NOMO-1 (cell line): ENCODE results near the gene PLCB4.
A peak's percentile ranks its signal among the peaks of the same experiment; 100 is the strongest.

Source experiments
- DNase-seq, 2 experiments: peaks; one replicate each; lab custom pipeline; 2025; ENCODE audit not compliant: unreplicated experiment in 2 of 2; lab: John Stamatoyannopoulos, UW

The PLCB4 gene

DNA sequence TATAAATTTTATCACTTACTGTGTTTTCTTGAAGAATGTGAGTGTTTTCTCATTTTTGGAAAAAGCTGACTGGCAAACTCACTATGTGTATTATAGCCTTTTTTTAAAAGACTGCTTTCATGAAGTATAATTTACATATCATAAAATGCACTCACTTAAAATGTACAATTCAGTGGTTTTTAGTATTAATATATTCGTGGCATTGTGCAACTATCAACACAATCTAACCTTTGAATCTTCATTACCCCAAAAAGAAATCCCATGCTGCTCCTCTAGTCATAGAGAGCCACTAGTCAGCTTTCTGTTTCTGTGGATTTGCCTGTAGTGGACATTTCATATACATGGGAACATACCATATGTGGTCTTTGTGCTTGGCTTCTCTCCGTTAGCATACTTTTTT is 143.8 kb downstream of the PLCB4 start:
- no peak for DNase-seq

DNA sequence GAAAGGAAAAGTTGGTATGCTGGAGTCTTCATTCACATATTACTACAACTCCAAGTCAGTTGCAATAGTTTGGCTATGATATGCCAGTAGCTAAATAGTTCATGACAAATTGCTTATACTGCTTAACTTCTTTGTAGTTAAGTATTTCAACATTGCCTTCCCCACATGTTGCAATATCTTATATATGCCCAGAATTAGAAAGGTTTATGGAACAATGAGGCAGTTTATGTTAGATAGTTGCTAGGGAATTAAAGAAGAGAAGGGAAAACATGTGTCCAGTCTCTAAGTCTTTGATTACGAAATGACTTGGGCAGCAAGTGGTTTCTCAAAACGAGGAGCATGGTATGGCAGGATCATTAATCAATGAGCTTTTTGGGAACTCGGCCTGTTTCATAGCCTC is 145.8 kb downstream of the PLCB4 start:
- peak; percentile 67 to 85 for DNase-seq

DNA sequence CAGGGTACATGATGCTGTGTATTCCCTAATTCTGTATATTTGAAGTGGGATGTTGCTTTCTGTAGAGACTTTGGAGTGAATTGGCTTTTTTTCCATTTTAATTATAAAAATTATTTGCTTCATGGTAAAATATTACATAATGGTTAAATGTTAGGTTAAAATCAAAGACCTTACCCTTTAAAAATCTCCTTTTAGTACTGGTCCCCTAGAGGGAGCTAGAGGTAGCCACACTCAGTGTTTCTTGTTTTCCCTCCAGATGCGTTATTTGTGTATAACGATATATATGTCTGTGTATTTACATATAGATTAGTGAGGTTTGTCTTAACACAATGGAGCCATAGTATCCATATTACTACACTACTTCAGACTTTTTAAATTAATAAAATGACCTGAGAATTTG is 146.7 kb downstream of the PLCB4 start:
- DNase-seq = no peak

DNA sequence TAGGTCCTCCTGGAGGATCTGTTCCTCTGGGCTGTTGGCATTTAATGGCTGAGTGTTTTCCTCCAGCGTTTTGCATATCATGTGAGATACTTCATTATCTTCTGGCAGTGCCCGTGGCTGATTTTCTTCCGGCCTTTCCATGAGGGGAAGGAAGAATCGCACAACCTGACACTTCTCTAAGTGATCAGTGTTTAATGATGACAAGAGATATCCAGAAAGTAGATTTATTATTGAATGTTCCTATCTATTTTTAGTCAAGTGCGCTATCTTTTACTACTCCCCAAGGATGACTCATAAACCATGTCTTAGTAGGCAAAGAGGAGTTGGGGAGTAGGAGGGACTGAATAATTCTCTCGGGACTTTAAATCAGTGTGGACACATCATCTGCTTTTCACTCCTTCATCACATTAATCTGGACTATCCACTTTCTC is 149.7 kb downstream of the PLCB4 start:
- no peak for DNase-seq

DNA sequence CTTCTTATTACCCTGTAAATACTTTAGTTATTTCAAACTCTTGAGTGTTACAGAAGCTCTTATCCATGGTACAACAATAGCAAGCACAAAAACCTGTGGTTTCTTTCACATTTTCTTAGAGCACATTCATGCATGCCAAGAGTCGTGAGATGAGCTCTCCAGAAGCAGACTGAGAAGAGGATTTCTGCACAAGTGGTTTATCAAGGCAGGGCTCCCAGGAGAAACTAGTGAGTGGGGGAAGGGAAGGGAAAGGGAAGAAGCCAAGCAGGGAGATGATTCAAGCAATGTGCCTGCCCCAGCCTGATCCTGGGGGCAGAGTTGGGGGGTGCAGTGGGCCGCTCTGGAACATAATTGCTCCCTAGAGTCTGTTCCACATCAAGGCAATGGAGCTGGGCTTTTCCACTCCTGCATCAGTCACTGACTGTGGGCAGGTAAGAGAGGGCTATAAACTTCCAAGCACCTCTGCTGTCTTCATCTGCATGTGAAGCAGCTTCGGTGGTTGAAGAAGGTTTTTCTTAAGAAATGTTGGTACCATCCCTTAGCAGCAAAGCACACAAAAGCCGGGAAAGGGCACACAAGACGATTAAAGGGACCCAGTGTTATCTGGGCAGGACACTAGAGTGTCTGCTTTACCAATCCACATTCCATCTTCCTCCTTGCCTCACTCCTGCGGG is 152.1 kb downstream of the PLCB4 start:
- no peak for DNase-seq

DNA sequence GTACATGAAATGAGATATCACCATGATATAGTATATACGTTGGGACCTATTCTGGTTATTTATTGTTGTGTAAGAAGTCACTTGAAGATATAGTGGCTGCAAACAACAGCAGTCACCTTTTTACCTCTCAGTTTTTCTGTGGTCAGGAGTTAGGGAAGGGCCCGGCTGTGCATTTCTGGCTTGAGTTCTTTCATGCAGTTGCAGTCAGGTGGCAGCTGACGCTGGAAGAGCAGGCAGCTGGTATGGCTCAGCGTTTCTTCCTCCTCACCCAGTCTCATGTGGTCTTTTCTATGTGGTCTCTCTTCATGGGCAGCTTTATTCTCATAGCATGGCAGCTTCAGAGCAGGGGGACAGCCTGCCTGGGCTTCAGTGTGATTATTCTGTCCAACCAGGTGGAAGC is 154.4 kb downstream of the PLCB4 start:
- no peak for DNase-seq

DNA sequence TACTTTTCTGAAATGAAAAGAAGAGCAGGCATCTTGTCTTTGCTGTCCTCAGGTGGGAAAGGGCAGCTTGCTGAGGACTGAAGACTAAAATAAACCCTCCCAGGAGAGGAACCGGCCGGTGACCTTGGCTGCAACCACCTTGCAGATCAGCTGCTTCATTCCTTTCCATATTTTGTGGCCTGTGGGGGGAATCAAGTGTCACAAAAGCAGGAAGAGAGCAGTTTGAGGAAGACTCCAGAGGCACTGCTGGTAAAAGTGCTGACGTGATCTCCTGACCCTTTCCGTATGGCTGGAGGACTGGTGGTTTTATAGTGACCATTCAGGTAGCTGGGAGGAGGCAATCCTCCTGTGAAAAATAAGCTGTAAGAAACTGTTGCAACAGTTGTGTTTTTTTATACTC is 157.0 kb downstream of the PLCB4 start:
- DNase-seq = no peak

DNA sequence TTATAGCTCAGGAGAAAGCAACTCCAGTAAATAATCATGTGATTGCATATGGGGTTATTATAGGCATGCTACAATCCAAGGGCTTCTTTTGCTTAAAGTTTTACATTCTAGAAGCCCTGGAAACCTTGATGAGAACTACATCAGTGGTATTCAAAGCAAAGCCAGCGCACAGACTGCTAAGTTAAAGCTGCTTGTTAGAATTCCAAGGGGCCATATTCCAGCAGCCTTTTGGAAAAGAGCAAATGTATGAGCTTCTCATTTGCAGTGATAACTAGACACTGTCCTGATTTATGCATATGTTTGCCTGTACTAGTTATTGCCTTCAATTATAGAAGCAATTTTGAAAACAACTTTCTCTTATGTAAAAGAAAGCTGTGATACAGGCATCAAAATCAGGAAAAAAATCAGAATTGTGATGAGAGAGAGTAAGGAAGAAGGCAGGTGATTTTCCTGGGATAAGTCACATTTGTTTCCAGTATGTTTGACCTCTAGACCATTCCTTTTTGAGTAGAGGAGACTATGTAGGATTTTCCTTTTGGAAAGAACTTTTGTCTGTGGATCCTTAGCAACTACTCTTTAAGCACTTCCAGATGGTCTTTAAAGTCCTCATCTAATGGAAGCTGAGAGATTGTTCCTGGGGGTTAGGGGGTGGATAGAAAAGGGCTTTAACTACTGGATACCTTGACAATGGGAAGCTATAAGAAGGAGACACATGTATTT is 159.2 kb downstream of the PLCB4 start:
- no peak for DNase-seq

DNA sequence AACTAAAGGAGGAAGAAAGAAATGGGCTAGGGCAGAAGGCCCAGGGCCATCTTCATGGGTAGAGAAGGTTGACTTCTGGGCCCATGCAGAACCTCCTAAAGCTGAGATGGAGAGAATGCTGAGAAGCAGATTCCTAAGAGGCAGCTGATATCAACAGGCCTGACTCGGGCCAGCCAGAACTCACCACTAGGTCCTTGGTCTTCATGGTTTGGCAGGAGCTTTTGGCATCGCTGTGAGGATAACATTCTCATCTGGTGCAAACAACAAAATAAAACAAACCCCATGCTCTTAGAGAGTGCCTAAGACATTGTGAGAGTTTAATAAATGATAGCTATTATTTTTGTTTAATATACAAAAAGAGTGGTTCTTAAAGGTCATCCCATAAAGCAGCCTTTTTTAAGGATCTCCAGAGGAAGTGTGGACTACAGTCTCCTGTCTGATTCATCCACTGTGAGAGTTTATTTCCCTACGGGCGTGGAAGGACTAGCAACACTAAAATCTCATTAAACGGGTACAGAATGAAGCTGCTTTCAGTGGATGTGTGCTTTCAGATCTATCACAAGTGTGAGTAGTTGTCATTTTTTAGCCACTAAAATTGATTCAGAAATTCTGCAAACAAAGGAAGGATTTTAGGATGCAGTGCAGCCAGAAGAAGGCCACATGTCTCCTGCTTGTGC is 160.0 kb downstream of the PLCB4 start:
- DNase-seq = no peak

DNA sequence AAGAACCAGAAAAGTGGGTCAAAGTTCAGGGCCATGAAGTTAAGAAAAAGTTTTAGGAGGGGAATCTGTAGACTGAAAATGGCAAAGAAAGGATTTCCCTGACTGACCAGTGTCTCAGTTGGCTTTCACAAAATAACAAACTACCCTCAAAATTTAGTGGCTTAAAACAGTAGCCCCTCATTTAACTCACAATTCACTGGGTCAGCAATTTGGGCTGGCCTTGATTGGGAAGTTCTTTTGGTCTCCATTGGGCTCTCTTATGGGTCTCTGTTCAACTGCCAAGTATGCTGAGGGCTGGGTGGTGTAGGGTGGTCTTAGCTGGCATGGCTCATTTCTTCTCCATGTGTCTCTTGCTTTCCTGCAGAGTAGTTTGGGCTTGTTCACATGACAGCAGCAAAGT is 161.5 kb downstream of the PLCB4 start:
- no peak for DNase-seq

DNA sequence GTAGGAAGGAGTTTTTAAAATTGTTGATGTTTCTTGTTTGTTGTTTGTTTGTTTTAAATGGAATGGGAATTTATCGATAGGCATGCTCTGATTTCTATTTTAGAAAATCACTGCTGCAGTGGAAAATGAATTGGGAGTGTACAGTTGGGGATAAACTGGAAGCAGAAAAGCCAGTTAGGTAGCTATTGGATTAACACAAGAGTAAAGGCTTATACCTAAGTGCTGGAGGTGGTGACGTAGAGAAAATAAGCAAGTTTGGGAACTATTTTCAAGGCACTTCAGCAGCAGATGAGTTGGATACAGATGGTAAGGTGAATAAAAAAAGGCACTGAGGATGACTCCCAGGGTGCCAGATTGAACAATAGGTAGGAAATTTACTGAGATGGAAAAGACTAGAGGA is 164.9 kb downstream of the PLCB4 start:
- no peak for DNase-seq

DNA sequence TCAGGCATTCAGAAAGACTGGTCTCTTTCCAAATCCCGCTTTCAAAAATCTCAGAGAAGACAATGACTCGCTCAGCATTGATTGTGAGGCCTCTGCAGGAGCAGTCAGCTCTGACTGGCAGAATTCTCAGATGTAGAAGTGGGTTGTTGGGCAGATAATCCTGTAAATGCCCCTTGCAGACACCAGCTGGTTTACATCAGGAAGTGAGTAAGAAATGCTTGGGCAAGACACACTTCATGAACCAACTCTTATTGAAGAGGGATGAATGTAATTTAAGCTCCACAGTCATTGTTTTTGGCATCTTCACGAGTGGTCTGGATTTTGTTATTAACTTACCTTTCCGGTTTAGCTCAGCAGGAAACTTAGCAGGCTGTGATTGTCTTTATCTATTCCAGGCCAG is 166.6 kb downstream of the PLCB4 start:
- DNase-seq = no peak

DNA sequence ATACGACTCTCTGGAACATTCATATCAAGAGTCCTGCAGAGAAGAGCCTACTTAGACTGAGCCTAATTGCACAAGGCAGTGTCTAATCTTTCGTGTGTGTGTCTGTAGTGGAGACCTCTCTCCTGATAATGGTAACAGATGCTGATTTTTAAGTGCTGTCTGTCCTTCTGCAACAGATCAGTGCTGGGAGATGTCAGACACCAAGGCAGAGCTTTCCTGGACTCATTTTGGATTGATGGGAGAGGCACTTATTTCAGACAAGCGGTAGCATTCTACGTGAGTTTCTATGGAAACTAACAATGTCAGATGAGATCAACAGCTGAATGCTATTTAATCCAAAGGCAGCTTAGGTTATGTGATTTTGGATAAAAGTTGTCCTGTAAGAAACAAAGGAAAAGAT is 167.6 kb downstream of the PLCB4 start:
- DNase-seq = no peak

DNA sequence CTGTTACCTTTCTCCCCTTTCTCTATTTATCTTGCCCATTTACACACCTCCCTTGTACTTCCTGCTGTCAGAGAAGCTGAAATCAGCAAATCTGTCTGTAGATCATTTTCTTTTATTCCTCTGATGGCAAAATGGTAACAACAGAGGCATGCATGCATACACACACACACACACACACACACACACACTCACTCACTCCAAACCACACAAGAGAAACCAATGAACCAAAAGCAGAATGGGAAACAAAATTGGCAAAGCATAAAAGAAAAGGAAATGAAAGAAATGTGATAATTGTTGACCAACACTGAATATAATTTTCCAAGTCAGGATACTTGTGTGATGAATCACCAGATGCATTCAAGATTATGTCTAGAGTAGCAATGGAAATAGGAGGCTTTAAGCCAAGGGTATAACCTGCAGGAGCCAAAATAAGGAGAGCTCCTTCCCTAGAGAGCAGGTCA is 172.4 kb downstream of the PLCB4 start:
- DNase-seq = no peak

DNA sequence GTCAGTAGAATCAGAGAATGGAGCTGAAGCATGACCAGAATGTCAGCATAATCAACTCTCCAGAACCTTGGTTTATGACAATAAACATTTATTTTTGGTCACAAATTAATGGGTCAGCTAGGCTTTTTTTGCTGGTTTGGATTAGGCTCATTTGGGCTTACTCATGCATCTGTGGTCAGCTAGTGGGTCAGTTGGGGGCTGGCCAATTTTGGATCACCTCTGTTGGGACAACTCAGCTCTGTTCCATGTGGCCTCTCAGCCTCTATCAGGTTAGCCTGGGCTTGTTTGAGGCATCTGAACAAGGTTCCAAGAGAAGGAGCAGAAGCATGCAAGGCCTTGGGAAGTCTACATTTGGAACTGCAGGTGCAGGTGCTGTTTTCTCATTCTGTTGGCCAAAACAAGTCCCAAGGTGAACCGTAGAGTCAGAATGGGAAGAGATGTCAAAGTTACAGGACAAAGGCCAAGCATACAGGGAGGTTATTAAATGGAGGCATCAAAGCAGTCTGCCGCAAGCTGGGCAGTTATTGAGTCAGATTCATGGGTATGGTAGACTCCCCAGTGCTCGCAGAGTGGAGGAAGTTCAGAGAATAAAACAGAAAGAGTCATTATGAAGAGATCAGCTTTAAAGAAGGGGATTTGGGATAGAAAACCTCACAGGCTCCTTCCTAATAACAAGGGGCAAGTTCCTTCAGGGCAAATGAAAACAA is 173.0 kb downstream of the PLCB4 start:
- no peak for DNase-seq

DNA sequence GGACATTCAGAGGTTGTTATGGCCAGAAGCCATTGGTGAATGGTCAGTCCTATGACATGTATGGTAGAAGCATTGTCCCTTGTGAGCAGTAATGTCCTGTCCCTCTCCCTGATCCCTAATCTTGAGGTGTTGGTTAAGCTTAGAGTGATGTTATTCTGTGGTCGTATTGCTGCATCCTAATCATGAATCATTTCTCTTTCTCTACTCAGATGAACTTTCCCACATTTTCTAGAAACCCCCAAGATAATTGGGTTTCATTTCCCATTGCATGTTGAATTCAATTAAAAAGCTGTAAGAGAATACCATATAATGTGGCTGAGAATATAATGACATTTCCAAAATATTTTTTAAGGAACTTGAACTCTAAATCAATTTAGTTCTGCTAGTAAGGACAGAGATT is 175.1 kb downstream of the PLCB4 start:
- DNase-seq = no peak

DNA sequence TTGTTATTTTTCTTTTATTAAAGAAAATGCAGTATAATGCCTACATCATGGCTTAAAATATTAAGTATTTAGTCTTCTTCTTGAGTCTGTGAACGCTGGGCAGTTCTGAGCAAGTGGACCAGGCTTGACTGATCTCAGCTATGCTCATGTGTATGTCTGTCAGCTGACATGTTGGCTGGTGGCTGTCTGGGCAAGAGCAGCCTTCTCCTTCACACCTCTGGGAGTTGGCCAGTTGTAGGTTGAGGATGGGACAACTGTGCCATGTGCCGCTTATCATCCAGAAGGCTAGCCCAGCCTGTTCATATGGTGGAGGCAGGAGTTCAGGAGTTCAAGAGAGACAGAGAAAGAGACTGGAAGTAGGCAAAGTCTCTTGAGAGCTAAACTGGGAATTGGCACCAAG is 175.9 kb downstream of the PLCB4 start:
- DNase-seq = no peak

DNA sequence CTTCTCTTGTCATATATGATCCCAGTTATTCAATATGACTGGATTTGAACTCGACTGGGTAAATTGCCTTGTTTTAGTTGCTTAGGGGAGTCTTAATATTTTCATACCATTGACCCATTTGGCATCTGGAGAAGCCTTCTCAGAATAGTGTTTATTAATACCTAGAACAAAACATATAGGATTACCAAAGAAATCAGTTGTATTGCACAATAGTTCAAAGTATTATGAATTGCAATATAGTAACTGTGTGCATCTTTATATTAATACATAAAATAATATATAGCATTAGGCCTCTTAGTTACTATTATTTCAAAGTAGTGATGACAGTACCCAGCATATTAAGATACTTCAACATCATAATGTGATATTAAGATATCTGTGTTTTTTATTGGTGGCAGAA is 177.8 kb downstream of the PLCB4 start:
- DNase-seq = no peak

DNA sequence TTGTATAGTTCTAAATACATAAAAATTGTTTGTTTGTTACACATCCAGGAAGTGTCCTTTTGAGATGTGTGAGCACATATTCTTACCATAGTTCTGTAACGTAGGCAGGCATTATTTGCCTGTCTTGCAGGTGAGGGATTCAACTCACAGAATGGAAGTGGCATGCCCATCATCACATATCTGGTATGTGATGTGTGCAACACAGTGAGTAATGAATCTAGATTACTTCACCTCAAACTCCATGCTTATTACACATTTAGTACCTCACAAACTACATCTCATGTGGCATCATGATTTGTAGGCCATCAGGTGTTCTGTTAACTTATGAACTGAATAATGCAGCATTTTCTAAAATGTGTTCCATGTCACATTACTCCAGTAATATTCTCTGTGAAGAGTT is 181.6 kb downstream of the PLCB4 start:
- DNase-seq = no peak

DNA sequence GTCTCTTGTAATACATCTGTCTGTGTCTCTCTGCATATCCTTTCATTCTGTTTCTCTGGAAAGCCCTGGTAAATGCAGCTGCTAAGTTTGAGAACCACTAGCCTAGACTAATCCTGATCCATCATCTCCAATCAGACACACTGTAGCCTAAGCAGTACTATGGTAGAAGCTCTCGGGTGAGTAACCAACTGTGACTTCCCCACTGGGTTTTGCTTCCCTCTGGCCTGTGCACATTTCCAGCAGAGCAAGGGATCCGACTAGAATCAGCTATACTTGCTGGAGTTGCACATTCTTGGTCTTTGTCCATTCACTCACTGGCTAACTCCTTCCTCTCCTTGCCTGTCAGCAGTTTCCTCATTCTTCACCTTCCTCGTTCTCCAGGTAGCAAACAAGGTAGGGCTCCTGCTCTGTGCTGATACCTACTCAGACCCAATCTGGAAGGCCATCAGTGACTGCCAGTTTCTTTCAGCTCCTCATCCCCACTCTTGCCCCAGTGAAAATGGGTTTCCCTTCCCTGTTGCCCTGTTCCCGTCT is 184.2 kb downstream of the PLCB4 start:
- DNase-seq = no peak

DNA sequence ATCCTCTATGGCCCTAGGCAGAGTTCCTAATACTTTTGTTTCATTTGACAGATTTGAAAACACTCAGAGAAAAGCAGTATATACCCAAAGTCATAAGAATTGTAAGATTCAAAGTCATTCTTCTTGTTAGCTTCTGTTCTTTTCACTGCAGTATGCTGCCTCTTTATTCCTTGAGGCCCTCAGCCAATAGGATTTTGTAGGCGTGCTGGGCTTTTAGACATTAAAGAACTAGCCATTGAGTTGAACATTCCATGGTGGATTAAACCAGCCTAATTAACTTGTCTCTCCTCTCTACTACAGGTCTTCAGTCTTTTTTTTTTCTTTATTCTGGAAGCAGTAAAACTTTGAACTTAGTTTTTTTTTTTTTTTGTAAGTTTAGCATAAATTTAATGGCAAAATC is 186.3 kb downstream of the PLCB4 start:
- no peak for DNase-seq
